Memory B cell (primary cell): Measurements from ENCODE around the gene TBC1D24.

ENCODE experiments used
- ATAC-seq: fragments of 150-1000 bp; cut with Tn5 transposase; 2 replicates; pipeline ENCODE4 v1.10.0; 2021; ENCODE audit warnings: low read depth, mild to moderate bottlenecking, moderate library complexity
- DNase-seq, 2 donors: peaks; one replicate each; pipeline ENCODE4 v3.0.0; 2022; ENCODE audit warnings: low spot score in 2 of 2
- H3K27ac Mint-ChIP-seq: one replicate; pipeline ENCODE4 v1.8.0; 2022; ENCODE audit warnings: mild to moderate bottlenecking, moderate library complexity, mixed read lengths
- H3K27me3 Mint-ChIP-seq: one replicate; pipeline ENCODE4 v1.8.0; 2022; ENCODE audit warnings: mixed read lengths
- H3K36me3 Mint-ChIP-seq: one replicate; pipeline ENCODE4 v1.8.0; 2022; ENCODE audit warnings: mild to moderate bottlenecking, mixed read lengths
- H3K4me1 Mint-ChIP-seq: one replicate; pipeline ENCODE4 v1.8.0; 2022; ENCODE audit warnings: mixed read lengths
- H3K4me3 Mint-ChIP-seq: one replicate; pipeline ENCODE4 v1.8.0; 2022; ENCODE audit warnings: mild to moderate bottlenecking, moderate library complexity, mixed read lengths
- H3K9me3 Mint-ChIP-seq: one replicate; pipeline ENCODE4 v1.8.0; 2022; ENCODE audit warnings: mixed read lengths

The TBC1D24 gene

GRCh38 chr16:2468725-2469398 is 6.1 kb upstream of the TBC1D24 start:
- Mint-ChIP-seq H3K9me3 (no peaks in the 10 kb centered on the region), H3K4me1 (peaks cover 28% of the 10 kb centered on the region), H3K4me3 (peak overlapping the region; percentile 78), H3K36me3 (no peaks in the 10 kb centered on the region), H3K27me3 (peaks cover 19% of the 10 kb centered on the region), H3K27ac (no peak overlapping the region)
- DNase-seq (peak in 1 of 2 donors; percentile 47), ATAC-seq (peak; percentile 65)

DNA sequence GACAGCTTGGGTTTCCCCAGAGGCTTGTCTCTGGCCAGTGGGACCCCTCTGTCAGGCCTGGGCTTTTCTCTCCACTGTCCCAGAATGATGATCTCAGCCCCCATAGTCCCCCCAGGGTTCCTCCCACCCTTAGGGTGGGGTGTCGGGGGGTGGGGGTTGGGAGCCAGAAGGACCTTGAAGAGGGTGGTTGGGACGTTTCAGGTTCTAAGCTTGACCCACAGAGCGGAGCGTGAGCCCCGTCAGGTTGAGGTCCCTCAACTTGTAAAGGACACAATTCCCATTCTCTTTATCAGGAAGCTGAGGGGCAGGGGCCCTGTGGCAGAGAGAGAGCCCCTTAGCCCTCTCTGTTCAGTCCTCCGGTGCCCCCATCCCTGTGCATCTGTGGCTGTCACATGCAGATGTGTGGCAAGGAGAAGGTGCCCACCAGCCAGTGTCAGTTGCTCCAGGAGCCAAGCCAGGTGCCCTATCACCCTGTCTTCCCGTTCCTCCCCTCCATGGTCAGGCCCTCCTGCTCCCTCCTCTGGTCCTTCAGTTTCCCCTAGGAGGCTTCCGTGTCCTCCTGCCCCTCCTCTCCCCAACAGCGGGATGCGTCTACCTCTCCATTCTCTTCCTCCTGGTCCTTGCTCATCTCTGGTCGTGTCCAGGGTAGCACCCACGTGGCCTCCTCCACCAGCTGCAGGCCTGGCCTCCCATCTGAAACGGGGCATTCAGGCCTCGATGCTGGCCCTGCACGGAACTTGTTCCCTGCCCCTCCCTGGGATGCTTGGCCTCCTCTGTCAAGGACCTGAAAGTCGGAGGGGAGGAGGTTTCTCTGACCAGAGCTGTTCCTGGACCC is 5.3 kb upstream of the TBC1D24 start:
- Mint-ChIP-seq H3K9me3 (no peaks in the 10 kb centered on the region), H3K4me1 (peaks cover 28% of the 10 kb centered on the region), H3K27ac (peak overlapping the region; percentile 18), H3K4me3 (peak overlapping the region; percentile 77), H3K36me3 (no peaks in the 10 kb centered on the region), H3K27me3 (peaks cover 19% of the 10 kb centered on the region)
- ATAC-seq (no peak), DNase-seq (peak in 1 of 2 donors; percentile 24)

DNA sequence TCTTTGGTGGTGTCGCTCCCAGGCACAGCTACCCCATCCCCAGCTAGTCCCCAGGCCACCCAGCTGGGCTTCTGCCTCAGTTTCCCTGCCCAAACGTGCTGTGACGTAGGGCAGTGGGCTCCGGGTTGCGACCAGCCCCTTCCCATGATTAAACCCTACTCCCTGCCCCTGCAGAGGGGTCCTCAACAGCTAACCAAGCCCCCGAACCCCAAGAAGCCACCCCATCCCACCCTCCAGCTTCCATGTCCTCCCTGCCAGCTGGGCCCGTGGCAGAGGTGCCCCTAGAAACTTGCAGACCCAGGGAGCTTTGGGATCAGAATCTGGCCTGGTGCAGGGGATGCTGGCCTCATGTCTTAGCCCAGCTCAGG is 4.7 kb upstream of the TBC1D24 start:
- peaks cover 28% of the 10 kb centered on the region for H3K4me1 Mint-ChIP-seq
- no peak for DNase-seq
- H3K4me3 Mint-ChIP-seq: peak overlapping the region; percentile 28
- no peaks in the 10 kb centered on the region for H3K9me3 Mint-ChIP-seq
- H3K27me3 Mint-ChIP-seq: peaks cover 19% of the 10 kb centered on the region
- peak overlapping the region; percentile 18 for H3K27ac Mint-ChIP-seq
- H3K36me3 Mint-ChIP-seq: no peaks in the 10 kb centered on the region
- ATAC-seq: no peak

DNA sequence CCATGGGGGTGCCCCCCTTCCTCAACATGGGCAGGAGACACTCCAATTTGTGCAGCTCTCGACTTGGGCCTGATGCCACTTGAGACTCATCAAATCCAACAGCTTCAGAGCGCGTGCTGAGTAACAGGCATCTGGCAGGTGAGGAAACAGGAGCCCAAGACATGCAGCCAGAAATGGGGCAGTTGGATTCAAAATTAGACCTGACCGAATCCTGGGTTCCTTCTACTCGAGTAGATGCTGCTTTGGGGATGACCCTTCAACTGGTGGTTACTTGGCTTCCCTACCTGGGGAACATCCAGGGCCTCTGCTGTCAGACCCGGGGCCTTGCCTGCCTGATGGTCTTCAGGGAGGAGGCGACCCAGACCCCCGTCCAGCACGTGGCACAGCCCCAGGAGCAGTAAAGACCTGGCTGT is 4.3 kb upstream of the TBC1D24 start:
- no peak for ATAC-seq
- Mint-ChIP-seq H3K27me3 (peaks cover 19% of the 10 kb centered on the region), H3K4me3 (peak overlapping the region; percentile 28), H3K27ac (no peak overlapping the region), H3K4me1 (peaks cover 28% of the 10 kb centered on the region), H3K9me3 (no peaks in the 10 kb centered on the region), H3K36me3 (no peaks in the 10 kb centered on the region)
- DNase-seq: no peak

GRCh38 chr16:2471016-2471652 is 3.8 kb upstream of the TBC1D24 start, which contains the start of gene NTN3:
Gene NTN3, plus strand, starts transcription at chr16:2471297. Its CDS starts 405 bp downstream, at chr16:2471702.
- no peaks in the 10 kb centered on the region for H3K9me3 Mint-ChIP-seq
- H3K4me1 Mint-ChIP-seq: peaks cover 28% of the 10 kb centered on the region
- no peaks in the 10 kb centered on the region for H3K36me3 Mint-ChIP-seq
- ATAC-seq: no peak
- peak within 1 kb of the TSS; percentile 37 for H3K4me3 Mint-ChIP-seq
- peak in 1 of 2 donors; percentile 37 for DNase-seq
- H3K27ac Mint-ChIP-seq: no peak within 1 kb of the TSS
- H3K27me3 Mint-ChIP-seq: peaks cover 19% of the 10 kb centered on the region

GRCh38 chr16:2471653-2472487 is 3.1 kb upstream of the TBC1D24 start:
- ATAC-seq (no peak), DNase-seq (no peak)
- H3K27me3 Mint-ChIP-seq: peaks cover 19% of the 10 kb centered on the region
- no peaks in the 10 kb centered on the region for H3K9me3 Mint-ChIP-seq
- H3K27ac Mint-ChIP-seq: no peak overlapping the region
- H3K4me1 Mint-ChIP-seq: peaks cover 28% of the 10 kb centered on the region
- H3K36me3 Mint-ChIP-seq: no peaks in the 10 kb centered on the region
- H3K4me3 Mint-ChIP-seq: peak overlapping the region; percentile 37

GRCh38 chr16:2472488-2472864 is 2.5 kb upstream of the TBC1D24 start:
- no peaks in the 10 kb centered on the region for H3K9me3 Mint-ChIP-seq
- no peak overlapping the region for H3K4me3 Mint-ChIP-seq
- DNase-seq (no peak), ATAC-seq (no peak)
- H3K36me3 Mint-ChIP-seq: no peaks in the 10 kb centered on the region
- H3K4me1 Mint-ChIP-seq: peaks cover 25% of the 10 kb centered on the region
- H3K27me3 Mint-ChIP-seq: peaks cover 19% of the 10 kb centered on the region
- no peak overlapping the region for H3K27ac Mint-ChIP-seq

- Mint-ChIP-seq H3K27ac (no peak overlapping the region), H3K36me3 (no peaks in the 10 kb centered on the region), H3K27me3 (peaks cover 19% of the 10 kb centered on the region), H3K4me3 (peak overlapping the region; percentile 70), H3K9me3 (no peaks in the 10 kb centered on the region), H3K4me1 (peaks cover 28% of the 10 kb centered on the region)
- ATAC-seq: no peak
- DNase-seq: no peak
Measured at GRCh38 chr16:2472885-2473445, 2.0 kb upstream of the TBC1D24 start.

DNA sequence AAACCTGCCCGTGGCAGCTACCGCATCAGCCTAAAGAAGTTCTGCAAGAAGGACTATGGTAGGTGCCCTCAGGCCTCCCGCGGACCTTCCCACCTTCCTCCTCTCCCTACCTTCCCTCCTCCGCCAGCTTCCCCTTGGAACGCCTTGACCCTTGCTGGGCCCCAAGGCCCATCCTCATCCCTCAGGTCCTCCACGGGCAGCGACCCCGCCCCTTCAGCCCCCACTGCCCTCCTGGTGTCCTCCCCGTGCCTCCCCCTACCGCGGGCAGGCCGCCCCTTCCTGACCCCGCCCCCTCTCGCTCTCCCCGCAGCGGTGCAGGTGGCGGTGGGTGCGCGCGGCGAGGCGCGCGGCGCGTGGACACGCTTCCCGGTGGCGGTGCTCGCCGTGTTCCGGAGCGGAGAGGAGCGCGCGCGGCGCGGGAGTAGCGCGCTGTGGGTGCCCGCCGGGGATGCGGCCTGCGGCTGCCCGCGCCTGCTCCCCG is 1.4 kb upstream of the TBC1D24 start:
- no peak for DNase-seq
- Mint-ChIP-seq H3K27ac (no peak overlapping the region), H3K4me3 (peak overlapping the region; percentile 70), H3K9me3 (no peaks in the 10 kb centered on the region), H3K36me3 (no peaks in the 10 kb centered on the region), H3K4me1 (peaks cover 24% of the 10 kb centered on the region), H3K27me3 (peaks cover 18% of the 10 kb centered on the region)
- ATAC-seq: no peak

DNA sequence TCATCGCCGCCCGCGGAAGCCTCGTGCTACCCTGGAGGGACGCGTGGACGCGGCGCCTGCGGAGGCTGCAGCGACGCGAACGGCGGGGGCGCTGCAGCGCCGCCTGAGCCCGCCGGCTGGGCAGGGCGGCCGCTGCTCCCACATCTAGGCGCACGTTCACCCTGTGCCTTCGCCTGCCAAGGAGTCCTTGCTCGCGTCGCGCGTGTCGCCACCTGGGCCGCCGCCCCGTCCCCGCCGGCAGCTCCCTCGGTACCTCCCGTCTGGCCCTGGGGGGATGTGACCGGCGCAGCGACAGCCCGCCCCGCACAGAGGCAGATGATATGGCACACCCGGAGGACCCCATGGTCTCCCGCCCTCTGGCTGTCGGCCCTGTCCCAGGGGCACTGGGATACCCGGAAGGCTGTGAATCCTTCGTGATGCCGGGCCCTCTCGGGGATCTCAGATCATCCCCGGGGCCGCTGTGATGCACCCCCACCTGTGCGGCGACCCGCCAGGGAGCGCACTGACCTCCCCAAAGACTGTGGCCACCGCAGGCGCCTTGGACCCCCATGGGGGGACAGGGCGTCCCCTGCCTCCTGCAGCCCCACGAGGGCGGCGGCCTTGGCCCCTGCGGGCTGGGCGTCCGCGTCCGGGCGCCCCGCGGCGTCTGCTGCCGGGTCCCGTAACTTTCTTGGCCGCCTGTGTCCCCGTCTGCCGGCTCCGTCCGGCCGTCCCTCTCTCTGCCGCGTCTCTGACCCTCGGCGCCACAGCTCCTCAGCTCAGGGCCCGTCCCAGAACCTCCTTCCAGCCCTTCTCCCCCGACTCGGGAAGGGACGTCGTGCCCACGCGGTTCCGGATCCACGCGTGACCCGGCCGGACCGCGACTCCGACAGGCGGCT is 689 bp upstream of the TBC1D24 start:
- Mint-ChIP-seq H3K36me3 (no peaks in the 10 kb centered on the region), H3K9me3 (no peaks in the 10 kb centered on the region), H3K4me1 (peaks cover 19% of the 10 kb centered on the region), H3K4me3 (peak overlapping the region; percentile 81), H3K27me3 (peaks cover 18% of the 10 kb centered on the region), H3K27ac (no peak overlapping the region)
- DNase-seq (peak; percentile 50 to 69), ATAC-seq (peak; percentile 76)

DNA sequence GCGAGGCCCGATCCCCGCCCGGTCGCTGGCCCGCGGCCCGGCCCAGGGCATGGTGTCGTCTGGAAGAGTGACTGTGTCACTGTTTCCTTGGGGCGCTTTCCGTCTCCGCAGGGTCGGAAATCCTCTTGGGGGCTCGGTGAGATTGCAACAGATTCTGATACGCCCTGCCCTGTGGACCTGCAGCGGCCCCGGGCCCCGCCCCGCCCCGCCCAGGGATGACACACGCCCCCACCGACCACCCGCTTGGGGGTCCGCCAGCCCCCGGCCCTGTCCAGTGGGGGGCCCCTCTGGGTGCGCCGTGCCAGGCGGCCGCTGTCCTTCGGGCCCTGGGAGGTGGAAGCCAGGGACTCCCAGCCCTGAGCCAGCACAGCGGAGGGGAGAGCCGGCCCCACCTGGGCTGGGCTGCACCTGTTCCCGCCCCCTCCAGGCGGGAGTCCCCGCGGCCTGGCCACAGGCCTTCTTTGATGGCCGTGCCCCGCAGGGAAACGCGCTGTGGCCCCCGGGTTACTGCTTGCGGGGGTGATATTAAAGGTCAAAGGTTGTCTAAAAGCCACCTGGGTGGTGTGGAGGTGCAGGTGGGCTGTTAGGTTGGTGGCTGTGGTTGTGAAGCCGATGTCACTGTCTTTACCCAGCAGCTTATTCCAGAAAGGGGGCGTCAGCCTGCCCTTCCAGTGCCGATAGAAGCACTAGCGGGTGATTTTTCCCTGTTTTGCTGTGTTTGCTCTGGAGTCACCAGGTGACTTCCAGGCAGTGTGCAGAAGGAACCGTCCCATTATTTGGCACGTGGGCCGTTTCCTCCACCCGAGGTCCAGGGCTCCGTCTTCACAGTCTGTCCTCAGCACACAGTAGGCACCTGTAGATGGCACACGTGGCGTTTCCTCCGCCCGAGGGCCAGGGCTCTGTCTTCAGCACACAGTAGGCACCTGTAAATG is 752 bp downstream of the TBC1D24 start:
- DNase-seq (no peak), ATAC-seq (peak; percentile 22)
- no peak overlapping the region for H3K27ac Mint-ChIP-seq
- H3K27me3 Mint-ChIP-seq: peaks cover 10% of the 10 kb centered on the region
- H3K9me3 Mint-ChIP-seq: no peaks in the 10 kb centered on the region
- H3K36me3 Mint-ChIP-seq: no peaks in the 10 kb centered on the region
- H3K4me3 Mint-ChIP-seq: peak overlapping the region; percentile 71
- peaks cover 9% of the 10 kb centered on the region for H3K4me1 Mint-ChIP-seq

DNA sequence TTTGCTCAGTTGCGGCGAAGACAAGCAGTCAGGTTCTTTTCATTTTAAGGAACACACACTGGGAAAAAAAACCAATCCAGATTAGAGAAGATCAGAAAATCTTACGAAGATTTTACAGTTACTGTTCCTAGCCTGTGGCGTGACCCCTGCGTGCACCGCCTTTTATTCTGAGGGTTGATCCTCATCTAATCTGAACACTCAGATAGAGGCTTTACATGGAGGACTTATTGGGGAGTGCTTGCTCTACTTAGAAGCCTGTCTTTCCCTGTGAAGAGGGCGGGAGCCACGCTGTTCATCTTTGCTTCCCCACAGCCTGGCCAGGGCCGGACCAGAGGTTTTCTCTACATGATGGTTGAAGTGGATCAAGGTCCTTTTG is 1.4 kb downstream of the TBC1D24 start:
- Mint-ChIP-seq H3K27me3 (peaks cover 10% of the 10 kb centered on the region), H3K9me3 (no peaks in the 10 kb centered on the region), H3K27ac (no peak overlapping the region), H3K4me1 (peaks cover 9% of the 10 kb centered on the region), H3K4me3 (peak overlapping the region; percentile 58), H3K36me3 (no peaks in the 10 kb centered on the region)
- DNase-seq (no peak), ATAC-seq (no peak)
